Measurements from ENCODE around the gene CLDN9. TPM values are rescaled to one million over a fixed set of nuclear protein-coding genes. Genes with fewer than 3 reads are reported as not detected.

Gene CLDN9
- total RNA-seq, 4 donors from 2014 or later, result not detected

DNA sequence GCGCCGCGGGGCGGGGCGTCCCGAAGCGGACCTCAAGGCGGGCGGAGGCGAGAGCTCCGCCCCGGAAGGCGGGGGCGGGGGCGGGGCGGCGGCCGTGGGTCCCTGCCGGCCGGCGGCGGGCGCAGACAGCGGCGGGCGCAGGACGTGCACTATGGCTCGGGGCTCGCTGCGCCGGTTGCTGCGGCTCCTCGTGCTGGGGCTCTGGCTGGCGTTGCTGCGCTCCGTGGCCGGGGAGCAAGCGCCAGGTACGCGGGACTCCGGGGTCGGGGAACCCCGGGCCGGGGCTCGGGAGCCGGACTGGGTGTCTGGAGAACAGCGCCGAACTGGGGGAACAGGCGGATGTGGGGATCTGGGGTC lies 7.5 kb downstream of the CLDN9 start, which contains the start of gene TNFRSF12A:
Gene TNFRSF12A (plus strand): TSS at position 122 of the 357 bp plus-strand sequence. CDS start 30 bp downstream, at position 152.
- peak in 1 of 2 donors; percentile 80 for TF ChIP-seq POLR2A (IDR thresholded peaks at IDR 0.05)
- TF ChIP-seq, protein P1, sequence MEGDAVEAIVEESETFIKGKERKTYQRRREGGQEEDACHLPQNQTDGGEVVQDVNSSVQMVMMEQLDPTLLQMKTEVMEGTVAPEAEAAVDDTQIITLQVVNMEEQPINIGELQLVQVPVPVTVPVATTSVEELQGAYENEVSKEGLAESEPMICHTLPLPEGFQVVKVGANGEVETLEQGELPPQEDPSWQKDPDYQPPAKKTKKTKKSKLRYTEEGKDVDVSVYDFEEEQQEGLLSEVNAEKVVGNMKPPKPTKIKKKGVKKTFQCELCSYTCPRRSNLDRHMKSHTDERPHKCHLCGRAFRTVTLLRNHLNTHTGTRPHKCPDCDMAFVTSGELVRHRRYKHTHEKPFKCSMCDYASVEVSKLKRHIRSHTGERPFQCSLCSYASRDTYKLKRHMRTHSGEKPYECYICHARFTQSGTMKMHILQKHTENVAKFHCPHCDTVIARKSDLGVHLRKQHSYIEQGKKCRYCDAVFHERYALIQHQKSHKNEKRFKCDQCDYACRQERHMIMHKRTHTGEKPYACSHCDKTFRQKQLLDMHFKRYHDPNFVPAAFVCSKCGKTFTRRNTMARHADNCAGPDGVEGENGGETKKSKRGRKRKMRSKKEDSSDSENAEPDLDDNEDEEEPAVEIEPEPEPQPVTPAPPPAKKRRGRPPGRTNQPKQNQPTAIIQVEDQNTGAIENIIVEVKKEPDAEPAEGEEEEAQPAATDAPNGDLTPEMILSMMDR (IDR thresholded peaks at IDR 0.05), result no peak
- no peak for TF ChIP-seq EP300 (IDR thresholded peaks at IDR 0.05)
- peak in 1 of 3 donors; percentile 24 for TF ChIP-seq POLR2AphosphoS5 (IDR thresholded peaks at IDR 0.05)
- Histone ChIP-seq H3K27ac (peak within 1 kb of the TSS; percentile 90), H3K36me3 (no peaks in the 10 kb centered on the region), H3K27me3 (peaks cover 19% of the 10 kb centered on the region), H3K4me3 (peak within 1 kb of the TSS; percentile 60), H3K4me1 (peaks cover 58% of the 10 kb centered on the region), H3K9me3 (no peaks in the 10 kb centered on the region)
- DNase-seq (ENCODE audit: low spot score in 2 of 2), result no peak
- no CpG with 5 or more reads among the region's 49 CpGs for WGBS

- Histone ChIP-seq H3K36me3 (peaks cover 2% of the 10 kb centered on the region), H3K27me3 (peaks cover 19% of the 10 kb centered on the region), H3K9me3 (no peaks in the 10 kb centered on the region), H3K4me1 (peaks cover 63% of the 10 kb centered on the region), H3K27ac (peak overlapping the region; percentile 90), H3K4me3 (peak overlapping the region; percentile 60)
- TF ChIP-seq, protein P1 (IDR thresholded peaks at IDR 0.05), result no peak
- no peak for TF ChIP-seq POLR2A (IDR thresholded peaks at IDR 0.05)
- TF ChIP-seq EP300 (IDR thresholded peaks at IDR 0.05), result no peak
- peak; percentile 50 to 94 (median 50) for TF ChIP-seq POLR2AphosphoS5 (IDR thresholded peaks at IDR 0.05)
- 3% methylated on average over 23 of the region's 57 CpGs for WGBS
- peak in 1 of 2 donors; percentile 91 for DNase-seq (ENCODE audit: low spot score in 2 of 2)
These were observed 8.1 kb downstream of the CLDN9 start for GRCh38 chr16:3020604-3021448.

- peak overlapping the region; percentile 60 for H3K4me3 ChIP-seq
- peak; percentile 90 to 91 for DNase-seq (ENCODE audit: low spot score in 2 of 2)
- H3K36me3 ChIP-seq, result peaks cover 10% of the 10 kb centered on the region
- TF ChIP-seq, protein P1 (IDR thresholded peaks at IDR 0.05), result peak in 1 of 2 donors; percentile 21
- no peak for TF ChIP-seq POLR2A (IDR thresholded peaks at IDR 0.05)
- no peaks in the 10 kb centered on the region for H3K9me3 ChIP-seq
- H3K27me3 ChIP-seq, result peaks cover 19% of the 10 kb centered on the region
- peaks cover 63% of the 10 kb centered on the region for H3K4me1 ChIP-seq
- 3% methylated on average over 12 of the region's 25 CpGs for WGBS
- H3K27ac ChIP-seq, result peak overlapping the region; percentile 90
These were observed 8.9 kb downstream of the CLDN9 start for GRCh38 chr16:3021449-3022207.

GRCh38 chr16:3022208-3022683 lies 9.5 kb downstream of the CLDN9 start:
- H3K27me3 ChIP-seq, result peaks cover 19% of the 10 kb centered on the region
- peaks cover 16% of the 10 kb centered on the region for H3K36me3 ChIP-seq
- peak in 1 of 3 donors; percentile 68 for TF ChIP-seq POLR2AphosphoS5 (IDR thresholded peaks at IDR 0.05)
- TF ChIP-seq, protein P1 (IDR thresholded peaks at IDR 0.05), result no peak
- H3K4me3 ChIP-seq, result peak overlapping the region; percentile 60
- no peaks in the 10 kb centered on the region for H3K9me3 ChIP-seq
- H3K27ac ChIP-seq, result peak overlapping the region; percentile 90
- peaks cover 63% of the 10 kb centered on the region for H3K4me1 ChIP-seq
- WGBS, result under 1% methylated on average over 8 of the region's 8 CpGs
- peak; percentile 94 to 95 for DNase-seq (ENCODE audit: low spot score in 2 of 2)
